Body of pancreas (tissue), 4 donors: ENCODE results near the gene ALCAM. TPM values are rescaled to one million over a fixed set of nuclear protein-coding genes. Genes with fewer than 3 reads are reported as not detected.

Experiments
- ATAC-seq: fragments of 150-250 bp; one replicate; pipeline ENCODE4 v1.9.1; 2016
- DNase-seq, 4 donors: peaks; one replicate each; pipeline ENCODE4 v3.0.0-alpha.2; 2019
- H3K27ac ChIP-seq, 4 donors: fragments of 200-600 bp; sonication (generic); 1 replicate in 3 of 4; 2 replicates in 1 of 4; pipeline versions ENCODE4 v1.5.1 to v1.6.1; 2016 to 2019; ENCODE audit warnings: mild to moderate bottlenecking in 1 of 4, mixed read lengths in 1 of 4, moderate library complexity in 1 of 4
- H3K27me3 ChIP-seq, 2 donors: fragments of 200-600 bp; sonication (generic); one replicate each; pipeline ENCODE4 v1.6.0; 2016; ENCODE audit warnings: mild to moderate bottlenecking in 1 of 2
- H3K36me3 ChIP-seq, 2 donors: fragments of 200-600 bp; sonication (generic); replicated peaks in 1 of 2; 2 replicates each; pipeline ENCODE4 v1.5.1; 2016; ENCODE audit warnings: low read depth in 2 of 2; ENCODE audit not compliant: insufficient read depth in 1 of 2
- H3K4me1 ChIP-seq: fragments of 200-600 bp; sonication (generic); one replicate; pipeline ENCODE4 v1.6.0; 2016
- H3K4me3 ChIP-seq, 2 donors: fragments of 200-600 bp; sonication (generic); 1 replicate in 1 of 2; 2 replicates in 1 of 2; pipeline ENCODE4 v1.5.1; 2016 to 2019
- H3K9me3 ChIP-seq, 3 donors: fragments of 200-600 bp; sonication (generic); 1 replicate in 2 of 3; 2 replicates in 1 of 3; pipeline ENCODE4 v1.5.1; 2016
- CTCF ChIP-seq, 7 experiments: fragments of 450-650 bp in 4 of 7; fragments of 200-600 bp in 3 of 7; sonication (generic) in 3 of 7; IDR thresholded peaks; one replicate each; pipeline ENCODE4 v1.5.1; 2016 to 2019; ENCODE audit warnings: antibody characterized with exemption in 7 of 7
- POLR2A ChIP-seq, 3 donors: fragments of 450-650 bp; IDR thresholded peaks; one replicate each; pipeline ENCODE4 v1.6.1; 2016; ENCODE audit warnings: antibody characterized with exemption in 3 of 3, mild to moderate bottlenecking in 2 of 3
- WGBS, 2 donors: methylation state at CpG; one replicate each; pipeline ENCODE4 v1.1.5; 2017; 5-methylcytosine and 5-hydroxymethylcytosine counted together
- intact Hi-C: fragments of 100-400 bp; cut with DNase I; formaldehyde crosslinking; loops from one replicate; pipeline ENCODE4 v1.15.1; 2023
- total RNA-seq, 2 donors: library from RNA; depleted of rRNA; stranded (reverse); fragments of >200 nt; gene quantifications; one replicate each; pipeline ENCODE4 v1.1.0, GENCODE V29; 2016

ALCAM gene
- total RNA-seq, 2 donors from 2014 or later: 34.8 to 35.3 TPM

GRCh38 chr3:105348307-105348706, 18.4 kb upstream of the ALCAM start:
- Histone ChIP-seq H3K27me3 (no peaks in the 10 kb centered on the region), H3K4me1 (no peaks in the 10 kb centered on the region), H3K9me3 (no peaks in the 10 kb centered on the region), H3K36me3 (no peaks in the 10 kb centered on the region), H3K4me3 (no peak overlapping the region), H3K27ac (no peak overlapping the region)
- 69 to 82% methylated on average over 1 of the region's 1 CpG for WGBS, 2 donors
- no peak for TF ChIP-seq CTCF (IDR thresholded peaks at IDR 0.05)
- no peak for TF ChIP-seq POLR2A (IDR thresholded peaks at IDR 0.05)
- no peak for DNase-seq
- no peak for ATAC-seq
- intact Hi-C loops: no loop called here

- DNase-seq: no peak
- intact Hi-C loops: no loop called here
These were observed 16.9 kb upstream of the ALCAM start for GRCh38 chr3:105349684-105350387.

GRCh38 chr3:105351821-105352220, 14.9 kb upstream of the ALCAM start:
- ATAC-seq (no peak), DNase-seq (no peak)
- Histone ChIP-seq H3K9me3 (no peaks in the 10 kb centered on the region), H3K4me1 (no peaks in the 10 kb centered on the region), H3K36me3 (no peaks in the 10 kb centered on the region), H3K27ac (no peak overlapping the region), H3K4me3 (no peak overlapping the region), H3K27me3 (no peaks in the 10 kb centered on the region)
- intact Hi-C loops: no loop called here
- WGBS, 2 donors: 70 to 75% methylated on average over 2 of the region's 2 CpGs
- TF ChIP-seq POLR2A (IDR thresholded peaks at IDR 0.05): no peak
- TF ChIP-seq CTCF (IDR thresholded peaks at IDR 0.05): no peak

More at GRCh38 chr3:105349684-105350387, 16.9 kb upstream of the ALCAM start:
- WGBS, 2 donors: 54 to 56% methylated on average over 2 of the region's 2 CpGs
- H3K27ac ChIP-seq: no peak overlapping the region
- H3K4me3 ChIP-seq: no peak overlapping the region
- no peaks in the 10 kb centered on the region for H3K9me3 ChIP-seq
- no peak for ATAC-seq
- H3K27me3 ChIP-seq: no peaks in the 10 kb centered on the region
- TF ChIP-seq CTCF (IDR thresholded peaks at IDR 0.05) (no peak), POLR2A (IDR thresholded peaks at IDR 0.05) (no peak)
- no peaks in the 10 kb centered on the region for H3K4me1 ChIP-seq
- H3K36me3 ChIP-seq: no peaks in the 10 kb centered on the region

DNA sequence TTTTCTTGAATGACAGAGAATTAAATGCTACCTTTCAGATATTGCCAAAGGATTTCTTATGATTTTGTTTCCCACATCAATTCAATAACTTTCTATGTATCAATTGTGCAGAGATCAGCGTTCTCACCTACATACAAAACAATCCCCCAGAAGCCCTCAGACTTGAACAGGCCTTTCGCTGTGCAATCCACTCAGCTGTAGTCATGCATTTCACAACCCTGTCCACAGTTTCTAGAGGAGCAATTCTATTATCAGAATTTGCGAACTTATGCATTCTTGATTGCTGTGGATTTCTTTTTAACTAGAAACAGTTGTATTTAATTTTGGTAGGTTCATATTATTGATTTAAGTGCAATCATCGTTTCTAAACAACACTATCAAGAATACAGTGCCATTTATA, 13.7 kb upstream of the ALCAM start:
- no peak overlapping the region for H3K27ac ChIP-seq
- ATAC-seq (no peak), DNase-seq (no peak)
- no peaks in the 10 kb centered on the region for H3K36me3 ChIP-seq
- H3K4me1 ChIP-seq: no peaks in the 10 kb centered on the region
- intact Hi-C loops: no loop called here
- no peaks in the 10 kb centered on the region for H3K27me3 ChIP-seq
- H3K4me3 ChIP-seq: no peak overlapping the region
- no peak for TF ChIP-seq POLR2A (IDR thresholded peaks at IDR 0.05)
- no peak for TF ChIP-seq CTCF (IDR thresholded peaks at IDR 0.05)
- WGBS, 2 donors: 69 to 78% methylated on average over 4 of the region's 4 CpGs
- H3K9me3 ChIP-seq: no peaks in the 10 kb centered on the region
